Astrocyte (in vitro differentiated cells and primary cell): ENCODE measurements around the gene DLL3. TPM values are rescaled to one million over a fixed set of nuclear protein-coding genes. Genes with fewer than 3 reads are reported as not detected.
A peak's percentile ranks its signal among the peaks of the same experiment; 100 is the strongest.

ENCODE experiments used
- DNase-seq: peaks from one replicate; pipeline ENCODE4 v3.0.0-alpha.2; 2010; ENCODE audit warnings: low read depth
- FAIRE-seq: peaks from 2 replicates; lab custom pipeline; 2011; peaks lifted over from hg19 to GRCh38; lab: Jason Lieb, UNC
- H2AFZ ChIP-seq: 2 replicates; pipeline ENCODE4 v1.6.0; 2012; ENCODE audit warnings: low read depth, low read length, inconsistent platforms
- H3K27ac ChIP-seq: 2 replicates; pipeline ENCODE4 v1.5.1; 2011; ENCODE audit warnings: low read depth, low read length, inconsistent platforms
- H3K27me3 ChIP-seq: 2 replicates; pipeline ENCODE4 v1.6.0; 2011; ENCODE audit warnings: low read length, inconsistent platforms; ENCODE audit not compliant: insufficient read depth
- H3K36me3 ChIP-seq: 2 replicates; pipeline ENCODE4 v1.5.1; 2011; ENCODE audit warnings: low read length, inconsistent platforms; ENCODE audit not compliant: insufficient read depth
- H3K4me1 ChIP-seq: 2 replicates; pipeline ENCODE4 v1.5.1; 2011; ENCODE audit warnings: low read length, inconsistent platforms; ENCODE audit not compliant: insufficient read depth
- H3K4me2 ChIP-seq: 2 replicates; pipeline ENCODE4 v1.6.0; 2012; ENCODE audit warnings: low read length, inconsistent platforms
- H3K4me3 ChIP-seq: 2 replicates; pipeline ENCODE4 v1.5.1; 2011; ENCODE audit warnings: low read depth, mild to moderate bottlenecking, low read length, inconsistent platforms; ENCODE audit not compliant: insufficient read depth
- H3K79me2 ChIP-seq: 2 replicates; pipeline ENCODE4 v1.6.0; 2012; ENCODE audit warnings: mild to moderate bottlenecking, low read length, inconsistent platforms; ENCODE audit not compliant: insufficient read depth
- H3K9ac ChIP-seq: 2 replicates; pipeline ENCODE4 v1.6.0; 2012; ENCODE audit warnings: mild to moderate bottlenecking, low read length, inconsistent platforms
- H3K9me3 ChIP-seq: 2 replicates; pipeline ENCODE4 v1.5.1; 2012; ENCODE audit warnings: low read depth, mild to moderate bottlenecking, low read length, inconsistent platforms; ENCODE audit not compliant: insufficient read depth
- H4K20me1 ChIP-seq: 2 replicates; pipeline ENCODE4 v1.6.0; 2012; ENCODE audit warnings: low read length, inconsistent platforms; ENCODE audit not compliant: insufficient read depth
- H3K27ac Mint-ChIP-seq: one replicate; pipeline ENCODE4 v1.8.0; 2021; ENCODE audit warnings: mild to moderate bottlenecking, mixed read lengths; ENCODE audit not compliant: unreplicated experiment
- H3K27me3 Mint-ChIP-seq: one replicate; pipeline ENCODE4 v1.8.0; 2021; ENCODE audit warnings: low read depth, mixed read lengths; ENCODE audit not compliant: unreplicated experiment
- H3K36me3 Mint-ChIP-seq: one replicate; pipeline ENCODE4 v1.8.0; 2021; ENCODE audit warnings: low read depth, mixed read lengths; ENCODE audit not compliant: unreplicated experiment
- H3K4me1 Mint-ChIP-seq: one replicate; pipeline ENCODE4 v1.8.0; 2021; ENCODE audit warnings: low read depth, mixed read lengths; ENCODE audit not compliant: unreplicated experiment
- H3K4me3 Mint-ChIP-seq: one replicate; pipeline ENCODE4 v1.8.0; 2021; ENCODE audit warnings: mild to moderate bottlenecking, moderate library complexity, mixed read lengths; ENCODE audit not compliant: unreplicated experiment
- H3K9me3 Mint-ChIP-seq: one replicate; pipeline ENCODE4 v1.8.0; 2021; ENCODE audit warnings: mild to moderate bottlenecking, mixed read lengths; ENCODE audit not compliant: unreplicated experiment
- EZH2 ChIP-seq: IDR thresholded peaks from 2 replicates; pipeline ENCODE4 v1.6.1; 2012; ENCODE audit warnings: mild to moderate bottlenecking, low read length, inconsistent platforms; ENCODE audit not compliant: insufficient read depth
- total RNA-seq: library from RNA; stranded (reverse); gene quantifications from 2 replicates; pipeline ENCODE4 v1.2.1, GENCODE V29; 2021
- TF ChIP-seq, protein P1 (sequence below): IDR thresholded peaks from 2 replicates; pipeline ENCODE4 v1.5.1; 2011; ENCODE audit warnings: low read depth, mild to moderate bottlenecking, inconsistent platforms, low read length, moderate library complexity; ENCODE audit not compliant: insufficient read depth

The DLL3 gene
- total RNA-seq, 1 donor from 2014 or later, result 0.84 TPM

DNA sequence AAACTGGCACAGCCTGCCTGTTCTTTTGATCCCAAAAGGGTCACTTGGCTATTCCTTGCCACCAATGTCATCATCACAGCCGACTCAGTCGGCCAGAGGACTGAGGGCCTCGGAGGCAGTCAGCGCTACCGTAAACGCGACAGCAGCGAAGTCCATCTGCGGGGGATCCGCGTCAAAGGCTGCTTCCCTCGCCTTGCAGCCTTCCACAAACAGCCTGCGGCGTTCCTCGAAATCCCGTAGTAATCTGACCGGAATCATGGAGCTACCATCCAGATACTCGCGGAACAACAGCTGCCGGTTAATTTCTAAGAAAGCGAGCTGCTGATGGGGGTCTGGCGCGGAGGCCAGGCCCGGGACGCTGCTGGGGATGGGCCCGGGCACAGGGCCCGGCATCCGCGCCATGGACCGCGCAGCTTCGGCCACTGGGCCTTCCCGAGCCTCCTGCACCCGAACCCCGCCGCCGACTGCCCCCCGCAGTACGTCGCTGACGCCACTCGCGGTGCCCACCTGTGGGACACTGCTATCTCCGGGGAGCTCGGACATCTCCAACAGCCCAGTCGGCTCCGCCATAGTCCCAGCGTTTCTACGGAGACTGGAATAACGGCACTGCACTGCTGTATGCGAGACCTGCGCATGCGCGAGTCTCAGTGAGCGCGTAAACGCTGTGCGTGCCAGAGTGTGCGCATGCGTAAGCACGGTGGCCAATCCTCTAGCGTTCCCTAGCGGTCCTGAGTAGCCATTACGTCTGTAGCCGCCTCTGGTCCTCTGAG, 33.7 kb downstream of the DLL3 start, which contains the start of gene EID2B:
EID2B (minus strand) TSS at position 620 of the 770 bp plus-strand sequence; CDS start at position 570, 50 bp downstream.
- peak; percentile 76 for DNase-seq
- Histone ChIP-seq H3K4me2 (peak within 1 kb of the TSS; percentile 92), H3K27me3 (no peaks in the 10 kb centered on the region), H3K4me3 (peak within 1 kb of the TSS; percentile 77), H2AFZ (peak within 1 kb of the TSS; percentile 79), H3K4me1 (no peaks in the 10 kb centered on the region), H3K9me3 (no peaks in the 10 kb centered on the region), H3K27ac (peak within 1 kb of the TSS; percentile 73), H3K79me2 (peaks cover 18% of the 10 kb centered on the region), H3K36me3 (no peaks in the 10 kb centered on the region), H3K9ac (peak within 1 kb of the TSS; percentile 88), H4K20me1 (peaks cover 11% of the 10 kb centered on the region)
- Mint-ChIP-seq H3K27ac (peak within 1 kb of the TSS; percentile 87), H3K27me3 (peaks cover 3% of the 10 kb centered on the region), H3K9me3 (no peaks in the 10 kb centered on the region), H3K4me1 (peaks cover 6% of the 10 kb centered on the region), H3K36me3 (peaks cover 2% of the 10 kb centered on the region), H3K4me3 (peak within 1 kb of the TSS; percentile 98)
- TF ChIP-seq, protein P1, sequence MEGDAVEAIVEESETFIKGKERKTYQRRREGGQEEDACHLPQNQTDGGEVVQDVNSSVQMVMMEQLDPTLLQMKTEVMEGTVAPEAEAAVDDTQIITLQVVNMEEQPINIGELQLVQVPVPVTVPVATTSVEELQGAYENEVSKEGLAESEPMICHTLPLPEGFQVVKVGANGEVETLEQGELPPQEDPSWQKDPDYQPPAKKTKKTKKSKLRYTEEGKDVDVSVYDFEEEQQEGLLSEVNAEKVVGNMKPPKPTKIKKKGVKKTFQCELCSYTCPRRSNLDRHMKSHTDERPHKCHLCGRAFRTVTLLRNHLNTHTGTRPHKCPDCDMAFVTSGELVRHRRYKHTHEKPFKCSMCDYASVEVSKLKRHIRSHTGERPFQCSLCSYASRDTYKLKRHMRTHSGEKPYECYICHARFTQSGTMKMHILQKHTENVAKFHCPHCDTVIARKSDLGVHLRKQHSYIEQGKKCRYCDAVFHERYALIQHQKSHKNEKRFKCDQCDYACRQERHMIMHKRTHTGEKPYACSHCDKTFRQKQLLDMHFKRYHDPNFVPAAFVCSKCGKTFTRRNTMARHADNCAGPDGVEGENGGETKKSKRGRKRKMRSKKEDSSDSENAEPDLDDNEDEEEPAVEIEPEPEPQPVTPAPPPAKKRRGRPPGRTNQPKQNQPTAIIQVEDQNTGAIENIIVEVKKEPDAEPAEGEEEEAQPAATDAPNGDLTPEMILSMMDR, result peak; percentile 94
- TF ChIP-seq EZH2, result no peak
- no peak for FAIRE-seq

DNA sequence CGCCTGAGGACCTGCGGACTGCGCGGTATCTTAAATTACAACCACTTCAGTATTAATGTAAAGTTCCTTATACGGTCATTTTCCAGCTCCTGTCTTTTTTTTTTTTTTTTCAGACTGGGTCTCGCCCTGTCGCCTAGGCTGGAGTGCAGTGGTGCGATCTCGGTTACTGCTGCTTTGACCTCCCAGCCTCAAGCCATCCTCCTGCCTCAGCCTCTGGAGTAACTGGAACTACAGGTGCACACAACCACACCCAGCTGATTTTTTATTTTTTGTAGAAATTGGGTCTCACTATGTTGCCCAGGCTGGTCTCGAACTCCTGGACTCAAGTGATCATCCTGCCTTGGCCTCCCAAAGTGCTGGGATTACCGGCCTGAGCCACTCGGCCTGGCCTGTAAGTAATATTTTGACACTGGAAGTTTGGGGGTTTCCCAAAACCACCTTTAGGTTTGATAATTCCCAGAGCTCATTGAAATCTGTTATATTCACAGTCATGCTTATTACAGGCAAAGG, 34.3 kb downstream of the DLL3 start:
- Histone ChIP-seq H3K27me3 (no peaks in the 10 kb centered on the region), H3K4me1 (no peaks in the 10 kb centered on the region), H3K4me3 (no peak overlapping the region), H3K36me3 (no peaks in the 10 kb centered on the region), H2AFZ (peak overlapping the region; percentile 37), H3K79me2 (peaks cover 23% of the 10 kb centered on the region), H3K9me3 (no peaks in the 10 kb centered on the region), H3K9ac (no peak overlapping the region), H3K4me2 (peak overlapping the region; percentile 43), H3K27ac (no peak overlapping the region), H4K20me1 (peaks cover 13% of the 10 kb centered on the region)
- H3K27ac Mint-ChIP-seq, result no peak overlapping the region
- peaks cover 3% of the 10 kb centered on the region for H3K27me3 Mint-ChIP-seq
- TF ChIP-seq EZH2, result no peak
- TF ChIP-seq, protein P1, result no peak
- peak overlapping the region; percentile 98 for H3K4me3 Mint-ChIP-seq
- H3K4me1 Mint-ChIP-seq, result peaks cover 6% of the 10 kb centered on the region
- FAIRE-seq (no peak), DNase-seq (no peak)
- H3K9me3 Mint-ChIP-seq, result no peaks in the 10 kb centered on the region
- H3K36me3 Mint-ChIP-seq, result peaks cover 2% of the 10 kb centered on the region

DNA sequence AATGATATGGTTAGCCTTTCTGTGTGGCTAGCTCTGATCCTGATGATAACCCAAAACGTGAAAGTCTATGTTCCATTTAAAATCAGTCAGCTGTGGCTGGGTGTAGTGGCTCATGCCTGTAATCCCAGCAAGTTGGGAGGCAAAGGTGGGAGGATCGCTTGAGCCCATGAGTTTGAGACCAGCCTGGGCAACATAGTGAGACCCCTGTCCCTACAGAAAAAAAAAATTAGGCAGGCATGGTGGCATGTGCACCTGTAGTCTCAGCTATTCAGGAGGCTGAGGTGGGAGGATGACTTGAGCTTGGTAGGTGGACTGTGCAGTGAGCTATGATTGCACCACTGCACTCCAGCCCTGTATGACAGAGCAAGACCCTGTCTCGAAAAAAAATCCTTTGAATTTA, 35.0 kb downstream of the DLL3 start:
- Histone ChIP-seq H3K36me3 (no peaks in the 10 kb centered on the region), H3K4me2 (no peak overlapping the region), H3K79me2 (peaks cover 30% of the 10 kb centered on the region), H3K27me3 (no peaks in the 10 kb centered on the region), H3K9ac (no peak overlapping the region), H3K9me3 (no peaks in the 10 kb centered on the region), H3K4me1 (peaks cover 7% of the 10 kb centered on the region), H3K27ac (no peak overlapping the region), H4K20me1 (peaks cover 20% of the 10 kb centered on the region), H3K4me3 (no peak overlapping the region), H2AFZ (no peak overlapping the region)
- H3K27ac Mint-ChIP-seq, result no peak overlapping the region
- H3K27me3 Mint-ChIP-seq, result peaks cover 3% of the 10 kb centered on the region
- H3K4me3 Mint-ChIP-seq, result no peak overlapping the region
- TF ChIP-seq, protein P1, result no peak
- no peak for TF ChIP-seq EZH2
- no peak for FAIRE-seq
- DNase-seq, result no peak
- H3K9me3 Mint-ChIP-seq, result no peaks in the 10 kb centered on the region
- H3K4me1 Mint-ChIP-seq, result peaks cover 11% of the 10 kb centered on the region
- peaks cover 2% of the 10 kb centered on the region for H3K36me3 Mint-ChIP-seq
